ENCODE measurements around the gene DNAJB7.
"Not testable (repeated sequence)": the region's sequence is repeated elsewhere in the genome, so short reads cannot be mapped to it uniquely, and the experiment has no call there.

DNAJB7 gene

DNA sequence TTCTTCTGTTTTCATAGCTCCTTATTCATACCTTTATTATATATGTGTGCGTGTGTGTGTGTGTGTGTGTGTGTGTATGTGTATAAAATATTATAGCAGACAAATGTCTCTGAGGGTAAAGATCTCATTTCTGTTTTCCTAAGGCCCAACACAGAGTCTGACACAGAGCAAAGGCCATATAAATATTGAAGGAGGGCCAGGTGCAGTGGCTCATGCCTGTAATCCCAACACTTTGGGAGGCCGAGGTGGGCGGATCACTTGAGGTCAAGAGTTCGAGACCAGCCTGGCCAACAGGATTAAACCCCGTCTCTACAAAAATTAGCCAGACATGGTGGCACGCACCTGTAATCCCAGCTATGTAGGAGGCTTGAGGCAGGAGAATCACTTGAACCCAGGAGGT, 6.5 kb upstream of the DNAJB7 start:
- not testable (repeated sequence) for H3K9me3 ChIP-seq (ENCODE audit: control insufficient read depth in 1 of 2, low read length in 2 of 2); H3K27me3 ChIP-seq (ENCODE audit: low read depth, low read length); H3K4me1 ChIP-seq (ENCODE audit: control insufficient read depth in 1 of 2, insufficient read depth in 2 of 2, low read length in 2 of 2)

DNA sequence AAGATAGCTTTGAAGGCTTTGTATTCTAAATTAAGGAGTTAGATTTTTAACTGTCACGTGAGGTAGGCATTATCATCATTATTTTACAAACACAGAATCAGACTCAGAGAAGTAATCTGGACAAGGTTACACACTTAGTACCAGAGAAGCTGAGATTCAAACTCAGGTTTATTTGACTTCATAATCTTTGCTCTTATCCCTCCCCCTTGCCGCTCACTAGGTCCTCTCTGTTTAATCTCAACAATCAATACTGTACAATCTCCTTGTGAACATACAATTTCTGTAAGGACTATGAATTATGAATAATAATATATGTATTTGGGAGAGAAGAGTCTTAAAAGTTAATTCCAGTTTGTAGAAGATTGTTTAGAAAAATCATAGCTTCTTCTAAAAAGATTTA, 5.2 kb upstream of the DNAJB7 start:
- no peaks in the 10 kb centered on the region for H3K4me1 ChIP-seq (ENCODE audit: control insufficient read depth in 1 of 2, insufficient read depth in 2 of 2, low read length in 2 of 2)
- H3K36me3 ChIP-seq (ENCODE audit: control insufficient read depth in 1 of 2, insufficient read depth in 2 of 2, low read length in 2 of 2), result peaks cover 0 to 9% of the 10 kb centered on the region in 2 donors
- H3K4me3 ChIP-seq (ENCODE audit: low read depth in 1 of 2, low read length in 2 of 2), result no peak overlapping the region

More for the DNA sequence above, 6.5 kb upstream of the DNAJB7 start:
- H3K36me3 ChIP-seq (ENCODE audit: control insufficient read depth in 1 of 2, insufficient read depth in 2 of 2, low read length in 2 of 2); H3K4me3 ChIP-seq (ENCODE audit: low read depth in 1 of 2, low read length in 2 of 2); H3K27ac ChIP-seq (ENCODE audit: low read length): not testable (repeated sequence)

DNA sequence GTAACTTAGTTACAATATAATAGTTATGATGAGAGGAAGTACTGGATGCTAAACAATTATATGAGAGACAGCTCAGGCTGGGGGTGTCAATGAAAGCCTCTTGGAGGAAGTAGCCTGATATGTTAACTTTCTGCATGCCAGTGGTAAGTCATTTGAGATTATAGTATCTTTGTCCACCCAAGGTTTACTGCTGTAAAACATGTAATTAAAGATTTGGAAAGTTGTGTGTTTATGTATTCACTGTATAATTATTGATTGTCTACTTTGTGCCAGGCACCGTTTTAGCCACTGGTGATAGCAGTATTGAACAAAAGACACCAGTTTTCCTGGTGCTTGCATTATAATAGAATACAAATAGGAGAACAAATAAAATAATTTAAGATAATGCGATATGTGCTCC, 624 bp upstream of the DNAJB7 start:
- Histone ChIP-seq H3K4me3 (ENCODE audit: low read depth in 1 of 2, low read length in 2 of 2) (no peak overlapping the region), H3K36me3 (ENCODE audit: control insufficient read depth in 1 of 2, insufficient read depth in 2 of 2, low read length in 2 of 2) (no peaks in the 10 kb centered on the region), H3K9me3 (ENCODE audit: control insufficient read depth in 1 of 2, low read length in 2 of 2) (no peaks in the 10 kb centered on the region), H3K27ac (ENCODE audit: low read length) (no peak overlapping the region), H3K27me3 (ENCODE audit: low read depth, low read length) (no peaks in the 10 kb centered on the region), H3K4me1 (ENCODE audit: control insufficient read depth in 1 of 2, insufficient read depth in 2 of 2, low read length in 2 of 2) (peaks cover 6 to 16% of the 10 kb centered on the region in 2 donors)

More for the DNA sequence above, 5.2 kb upstream of the DNAJB7 start:
- Histone ChIP-seq H3K9me3 (ENCODE audit: control insufficient read depth in 1 of 2, low read length in 2 of 2) (no peaks in the 10 kb centered on the region), H3K27me3 (ENCODE audit: low read depth, low read length) (no peaks in the 10 kb centered on the region), H3K27ac (ENCODE audit: low read length) (no peak overlapping the region)

DNA sequence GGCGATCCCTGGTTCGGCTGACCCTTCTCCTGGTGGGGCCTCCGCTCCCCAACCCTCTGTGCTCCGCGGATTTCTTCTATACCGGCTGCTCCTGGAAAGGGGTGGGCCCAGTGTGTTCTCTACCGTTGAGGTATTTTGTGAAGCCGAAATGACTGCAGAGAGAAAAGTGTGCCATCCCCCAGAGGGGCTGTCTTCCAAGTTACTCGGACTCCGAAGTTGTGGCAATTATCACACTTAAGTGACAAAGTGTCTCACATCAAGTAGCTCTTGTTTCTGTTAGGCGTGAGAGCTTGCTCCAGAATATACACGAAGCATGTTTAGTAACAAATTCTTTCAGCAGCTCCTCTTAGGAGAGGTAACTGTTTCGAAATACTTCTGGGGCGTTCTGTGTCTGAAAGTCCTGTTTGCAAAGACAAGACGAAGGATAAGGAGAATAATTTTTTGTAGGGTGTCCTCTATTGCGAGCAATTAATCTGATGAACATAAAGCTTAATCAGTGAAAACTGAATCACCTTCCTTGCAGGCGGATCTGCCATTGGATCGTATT, 4.5 kb downstream of the DNAJB7 start:
- H3K4me3 ChIP-seq (ENCODE audit: low read depth in 1 of 2, low read length in 2 of 2), result peak overlapping the region; percentile 86 to 98
- no peaks in the 10 kb centered on the region for H3K9me3 ChIP-seq (ENCODE audit: control insufficient read depth in 1 of 2, low read length in 2 of 2)

DNA sequence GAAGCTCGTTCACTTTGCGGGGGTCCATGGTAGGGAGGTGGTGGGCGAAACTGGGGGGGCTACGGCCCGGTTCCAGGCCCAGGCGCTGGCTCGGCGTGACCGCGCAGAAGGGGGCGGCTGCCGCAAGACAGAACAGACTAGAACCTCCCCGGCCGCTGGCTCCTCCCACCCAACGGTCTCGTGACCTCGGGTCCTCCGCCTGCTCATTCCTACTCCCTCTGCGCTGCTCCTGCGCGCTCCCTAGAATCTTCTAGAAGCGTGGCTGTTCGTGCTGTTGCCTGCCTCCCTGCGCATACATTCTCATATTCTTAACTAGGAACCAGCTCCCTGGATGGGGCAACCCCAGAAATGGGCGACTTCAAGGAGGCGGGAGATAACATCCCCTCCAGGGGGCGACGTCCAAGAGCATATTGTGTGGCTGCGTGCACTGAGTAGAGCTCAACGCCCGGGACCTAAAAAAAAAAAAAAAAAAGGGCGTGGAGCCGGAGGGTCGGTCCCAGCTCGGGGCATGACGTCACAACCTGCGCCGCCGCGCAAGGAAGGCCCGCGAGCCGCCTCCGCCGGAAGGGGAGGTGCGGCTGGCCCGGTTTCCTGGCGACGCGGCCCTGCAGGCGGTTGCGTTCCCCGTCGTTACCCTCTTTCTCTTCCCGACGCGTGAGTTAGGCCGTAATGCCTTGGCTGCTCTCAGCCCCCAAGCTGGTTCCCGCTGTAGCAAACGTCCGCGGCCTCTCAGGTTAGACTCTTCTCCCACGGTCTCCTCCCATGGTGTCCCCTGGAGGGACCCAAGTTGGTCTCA, 5.2 kb downstream of the DNAJB7 start, which contains the start of the genes ST13 and XPNPEP3:
Gene ST13 (minus strand): TSS at position 127 of the 796 bp plus-strand sequence. CDS start 99 bp downstream, at position 28.
Gene XPNPEP3 (plus strand): TSS at position 636 of the 796 bp plus-strand sequence. CDS start 34 bp downstream, at position 670.
- H3K27me3 ChIP-seq (ENCODE audit: low read depth, low read length), result no peaks in the 10 kb centered on the region
- H3K27ac ChIP-seq (ENCODE audit: low read length), result peak within 1 kb of the TSS; percentile 95
- H3K9me3 ChIP-seq (ENCODE audit: control insufficient read depth in 1 of 2, low read length in 2 of 2), result no peaks in the 10 kb centered on the region
- peaks cover 0 to 14% of the 10 kb centered on the region in 2 donors for H3K36me3 ChIP-seq (ENCODE audit: control insufficient read depth in 1 of 2, insufficient read depth in 2 of 2, low read length in 2 of 2)
- peaks cover 8 to 48% of the 10 kb centered on the region in 2 donors for H3K4me1 ChIP-seq (ENCODE audit: control insufficient read depth in 1 of 2, insufficient read depth in 2 of 2, low read length in 2 of 2)
- H3K4me3 ChIP-seq (ENCODE audit: low read depth in 1 of 2, low read length in 2 of 2), result peak within 1 kb of the TSS; percentile 86 to 98

More for the DNA sequence above, 4.5 kb downstream of the DNAJB7 start:
- Histone ChIP-seq H3K36me3 (ENCODE audit: control insufficient read depth in 1 of 2, insufficient read depth in 2 of 2, low read length in 2 of 2) (peaks cover 0 to 14% of the 10 kb centered on the region in 2 donors), H3K4me1 (ENCODE audit: control insufficient read depth in 1 of 2, insufficient read depth in 2 of 2, low read length in 2 of 2) (peaks cover 8 to 48% of the 10 kb centered on the region in 2 donors), H3K27me3 (ENCODE audit: low read depth, low read length) (no peaks in the 10 kb centered on the region), H3K27ac (ENCODE audit: low read length) (peak overlapping the region; percentile 95)

DNA sequence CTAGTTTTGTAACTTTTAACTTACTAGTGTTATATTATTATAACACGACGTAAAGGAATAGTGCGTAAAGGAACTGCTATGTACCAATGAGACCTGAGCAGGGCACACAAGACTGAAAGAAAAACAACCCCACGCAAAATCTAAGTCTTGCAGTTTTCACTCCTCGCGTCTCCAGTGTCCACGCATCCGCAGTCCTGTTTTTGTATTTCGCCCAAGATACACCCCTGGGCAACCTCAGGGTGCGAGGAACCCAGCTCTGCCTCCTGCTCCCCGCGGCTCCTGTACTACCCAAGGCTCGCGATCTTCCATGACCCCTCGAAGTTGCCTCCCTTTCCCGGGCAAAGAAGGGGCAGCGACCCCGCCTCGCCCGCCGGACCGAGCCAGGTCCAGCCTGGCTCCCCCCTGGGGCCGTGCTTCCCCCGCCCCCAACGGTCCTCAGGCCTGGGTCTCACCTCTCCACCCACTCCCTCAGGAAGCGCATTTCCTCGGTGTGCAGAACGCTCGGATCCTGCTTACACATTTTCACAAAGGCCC, 5.9 kb downstream of the DNAJB7 start:
- peaks cover 8 to 48% of the 10 kb centered on the region in 2 donors for H3K4me1 ChIP-seq (ENCODE audit: control insufficient read depth in 1 of 2, insufficient read depth in 2 of 2, low read length in 2 of 2)
- H3K9me3 ChIP-seq (ENCODE audit: control insufficient read depth in 1 of 2, low read length in 2 of 2), result no peaks in the 10 kb centered on the region
- H3K4me3 ChIP-seq (ENCODE audit: low read depth in 1 of 2, low read length in 2 of 2), result peak overlapping the region; percentile 86 to 98
- H3K27me3 ChIP-seq (ENCODE audit: low read depth, low read length), result no peaks in the 10 kb centered on the region
- peak overlapping the region; percentile 94 for H3K27ac ChIP-seq (ENCODE audit: low read length)
- peaks cover 0 to 14% of the 10 kb centered on the region in 2 donors for H3K36me3 ChIP-seq (ENCODE audit: control insufficient read depth in 1 of 2, insufficient read depth in 2 of 2, low read length in 2 of 2)

DNA sequence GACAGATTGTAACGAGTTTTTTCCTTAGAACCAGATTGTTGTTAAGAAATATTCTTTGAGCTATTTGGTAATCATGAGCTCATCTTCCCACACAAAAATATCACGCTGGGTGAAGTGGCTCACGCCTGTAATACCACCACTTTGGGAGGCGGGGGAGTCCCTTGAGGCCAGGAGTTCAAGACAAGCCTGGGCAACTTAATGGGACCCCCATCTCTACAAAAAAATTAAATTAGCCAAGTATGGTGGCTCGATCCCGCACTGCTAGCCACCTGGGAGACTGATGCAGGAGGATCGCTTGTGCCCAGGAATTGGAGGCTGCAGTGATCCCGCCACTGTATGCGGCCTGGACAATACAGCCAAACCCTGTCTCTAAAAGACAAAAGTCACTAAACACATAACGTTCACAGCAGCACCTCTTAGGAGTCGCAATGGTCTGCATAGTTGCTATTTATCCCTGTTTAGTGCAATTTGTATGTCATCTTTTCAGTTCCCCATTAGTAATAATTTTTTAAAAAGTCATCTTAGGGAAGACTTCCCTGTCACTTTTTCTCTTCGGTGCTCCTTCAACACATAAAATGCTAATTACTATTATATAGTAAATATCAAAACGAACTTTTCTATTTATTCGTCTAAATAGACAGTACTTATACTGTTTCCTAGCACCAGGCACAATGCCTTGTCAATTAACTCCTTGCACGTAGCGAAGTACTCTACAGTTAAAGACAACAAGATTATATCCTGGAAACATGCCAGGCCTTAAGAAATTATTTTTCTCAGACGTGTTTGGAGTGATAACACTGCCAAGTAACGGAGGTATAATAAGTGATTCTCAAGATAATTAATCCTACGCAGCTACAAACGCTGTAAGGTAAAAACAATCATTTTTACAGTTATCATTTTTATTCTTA, 6.6 kb downstream of the DNAJB7 start:
- Histone ChIP-seq H3K27me3 (ENCODE audit: low read depth, low read length) (no peaks in the 10 kb centered on the region), H3K4me3 (ENCODE audit: low read depth in 1 of 2, low read length in 2 of 2) (peak overlapping the region; percentile 86 to 98), H3K4me1 (ENCODE audit: control insufficient read depth in 1 of 2, insufficient read depth in 2 of 2, low read length in 2 of 2) (peaks cover 8 to 48% of the 10 kb centered on the region in 2 donors), H3K27ac (ENCODE audit: low read length) (peak overlapping the region; percentile 94), H3K36me3 (ENCODE audit: control insufficient read depth in 1 of 2, insufficient read depth in 2 of 2, low read length in 2 of 2) (peaks cover 2 to 14% of the 10 kb centered on the region in 2 donors), H3K9me3 (ENCODE audit: control insufficient read depth in 1 of 2, low read length in 2 of 2) (no peaks in the 10 kb centered on the region)

DNA sequence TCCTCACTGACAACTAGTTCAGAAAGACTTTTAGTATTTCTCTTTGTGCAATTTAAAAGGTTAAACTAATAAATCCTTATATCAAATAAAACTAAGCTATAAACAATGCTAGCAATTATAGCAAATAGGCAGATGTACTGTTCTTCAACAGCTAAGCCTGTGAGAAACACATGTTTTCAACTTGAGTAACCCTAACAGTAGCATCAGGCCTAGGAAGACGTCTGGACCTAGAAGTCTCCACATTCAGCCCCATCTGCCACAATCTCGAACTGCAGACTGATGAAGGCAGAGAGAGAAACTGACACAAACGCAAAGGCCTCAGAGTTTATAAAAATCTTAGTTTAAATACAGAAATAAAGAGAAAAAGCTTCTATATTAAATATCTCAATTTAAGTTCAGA, 8.0 kb downstream of the DNAJB7 start:
- Histone ChIP-seq H3K36me3 (ENCODE audit: control insufficient read depth in 1 of 2, insufficient read depth in 2 of 2, low read length in 2 of 2) (peaks cover 10 to 24% of the 10 kb centered on the region in 2 donors), H3K4me1 (ENCODE audit: control insufficient read depth in 1 of 2, insufficient read depth in 2 of 2, low read length in 2 of 2) (peaks cover 8 to 47% of the 10 kb centered on the region in 2 donors), H3K4me3 (ENCODE audit: low read depth in 1 of 2, low read length in 2 of 2) (no peak overlapping the region), H3K27me3 (ENCODE audit: low read depth, low read length) (no peaks in the 10 kb centered on the region), H3K27ac (ENCODE audit: low read length) (no peak overlapping the region), H3K9me3 (ENCODE audit: control insufficient read depth in 1 of 2, low read length in 2 of 2) (no peaks in the 10 kb centered on the region)

DNA sequence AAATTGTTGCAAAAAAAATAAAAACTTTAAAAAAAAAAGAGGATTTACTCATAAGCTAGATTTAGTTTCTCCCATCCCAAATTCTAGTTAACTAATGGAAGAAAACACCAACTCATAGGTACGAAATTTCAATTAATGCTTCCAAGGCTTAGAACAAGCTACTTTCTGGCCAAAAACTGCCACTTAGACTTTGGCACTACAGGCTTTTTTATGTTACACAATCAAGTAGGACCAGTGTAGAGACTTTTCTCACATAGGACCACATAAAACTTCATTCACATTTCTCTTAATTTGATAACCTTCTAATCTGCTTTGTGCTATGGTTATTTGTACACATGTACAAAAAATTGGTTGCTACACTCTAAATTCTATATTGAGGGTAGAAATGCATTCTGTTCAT, 8.6 kb downstream of the DNAJB7 start:
- H3K36me3 ChIP-seq (ENCODE audit: control insufficient read depth in 1 of 2, insufficient read depth in 2 of 2, low read length in 2 of 2), result peaks cover 10 to 30% of the 10 kb centered on the region in 2 donors
- no peaks in the 10 kb centered on the region for H3K27me3 ChIP-seq (ENCODE audit: low read depth, low read length)
- no peaks in the 10 kb centered on the region for H3K9me3 ChIP-seq (ENCODE audit: control insufficient read depth in 1 of 2, low read length in 2 of 2)
- H3K27ac ChIP-seq (ENCODE audit: low read length), result no peak overlapping the region
- H3K4me3 ChIP-seq (ENCODE audit: low read depth in 1 of 2, low read length in 2 of 2), result no peak overlapping the region
- H3K4me1 ChIP-seq (ENCODE audit: control insufficient read depth in 1 of 2, insufficient read depth in 2 of 2, low read length in 2 of 2), result peaks cover 8 to 40% of the 10 kb centered on the region in 2 donors

DNA sequence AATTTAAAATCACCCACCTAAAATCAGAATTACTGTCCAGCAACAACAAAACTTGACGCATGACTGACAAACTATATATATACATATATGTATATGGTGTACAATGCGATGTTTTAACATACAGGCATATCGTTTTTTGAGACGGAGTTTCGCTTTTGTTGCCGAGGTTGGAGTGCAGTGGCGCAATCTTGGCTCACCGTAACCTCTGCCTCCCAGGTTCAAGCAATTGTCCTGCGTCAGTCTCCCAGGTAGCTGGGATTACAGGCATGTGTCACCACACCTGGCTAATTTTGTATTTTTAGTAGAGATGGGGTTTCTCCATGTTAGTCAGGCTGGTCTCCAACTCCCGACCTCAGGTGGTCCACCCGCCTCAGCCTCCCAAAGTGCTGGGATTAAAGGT, 16.1 kb downstream of the DNAJB7 start:
- H3K4me1 ChIP-seq (ENCODE audit: control insufficient read depth in 1 of 2, insufficient read depth in 2 of 2, low read length in 2 of 2); H3K9me3 ChIP-seq (ENCODE audit: control insufficient read depth in 1 of 2, low read length in 2 of 2); H3K27ac ChIP-seq (ENCODE audit: low read length); H3K27me3 ChIP-seq (ENCODE audit: low read depth, low read length); H3K4me3 ChIP-seq (ENCODE audit: low read depth in 1 of 2, low read length in 2 of 2): not testable (repeated sequence)
- peaks cover 33 to 45% of the 10 kb centered on the region in 2 donors for H3K36me3 ChIP-seq (ENCODE audit: control insufficient read depth in 1 of 2, insufficient read depth in 2 of 2, low read length in 2 of 2)
